GM18511 (cell line): Measurements from ENCODE around the gene CIRBP.
"Not testable (repeated sequence)": the region's sequence is repeated elsewhere in the genome, so short reads cannot be mapped to it uniquely, and the experiment has no call there.

Experiments used
- ATAC-seq: cut with Tn5 transposase; IDR thresholded peaks from one replicate; pipeline ENCODE4 v1.9.1; 2021; ENCODE audit warnings: mild to moderate bottlenecking, moderate library complexity; ENCODE audit not compliant: unreplicated experiment

CIRBP gene

DNA sequence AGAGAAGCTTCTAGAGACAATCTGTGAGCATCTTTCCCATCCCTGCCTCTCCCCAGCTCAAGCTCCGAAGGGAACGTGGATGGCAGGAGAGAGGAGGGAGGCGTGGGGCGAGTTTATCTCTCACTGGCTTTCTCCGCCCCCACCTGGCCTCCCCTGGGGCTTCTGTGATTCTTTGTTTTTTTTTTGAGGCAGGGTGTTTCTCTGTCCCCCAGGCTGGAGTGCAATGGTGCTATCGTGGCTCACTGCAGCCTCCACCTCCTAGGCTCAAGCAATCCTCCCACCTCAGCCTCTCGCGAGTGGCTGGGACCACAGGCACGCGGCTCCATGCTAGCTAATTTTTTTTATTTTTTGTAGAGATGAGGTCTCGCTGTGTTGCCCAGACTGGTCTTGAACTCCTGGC lies 39.6 kb downstream of the CIRBP start:
- no peak for ATAC-seq

- no peak for ATAC-seq
Measured at GRCh38 chr19:1309977-1310852, 41.1 kb downstream of the CIRBP start.

DNA sequence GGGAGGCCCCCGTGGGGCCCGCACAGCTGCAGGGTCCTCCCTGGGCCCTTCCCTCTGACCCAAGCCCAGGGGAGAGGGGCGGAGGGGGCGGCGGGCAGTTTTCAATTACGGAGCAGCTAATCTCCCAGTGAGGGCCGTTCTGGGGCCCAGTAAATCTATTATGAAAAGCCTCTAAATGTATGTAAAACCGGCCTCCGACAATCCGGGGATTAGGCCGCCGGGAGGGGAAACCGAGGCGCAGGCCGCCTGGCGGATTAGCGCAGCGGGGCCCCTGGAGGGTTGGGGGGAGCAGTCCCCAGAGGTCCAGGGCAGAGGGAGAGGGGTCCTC lies 41.7 kb downstream of the CIRBP start:
- ATAC-seq = no peak

- no peak for ATAC-seq
Measured at GRCh38 chr19:1311543-1312091, 42.5 kb downstream of the CIRBP start.

- no peak for ATAC-seq
Measured at GRCh38 chr19:1312767-1313694, 43.9 kb downstream of the CIRBP start.

GRCh38 chr19:1313695-1314613 lies 44.8 kb downstream of the CIRBP start:
- no peak for ATAC-seq

- ATAC-seq = no peak
Measured at GRCh38 chr19:1315470-1316166, 46.5 kb downstream of the CIRBP start.

DNA sequence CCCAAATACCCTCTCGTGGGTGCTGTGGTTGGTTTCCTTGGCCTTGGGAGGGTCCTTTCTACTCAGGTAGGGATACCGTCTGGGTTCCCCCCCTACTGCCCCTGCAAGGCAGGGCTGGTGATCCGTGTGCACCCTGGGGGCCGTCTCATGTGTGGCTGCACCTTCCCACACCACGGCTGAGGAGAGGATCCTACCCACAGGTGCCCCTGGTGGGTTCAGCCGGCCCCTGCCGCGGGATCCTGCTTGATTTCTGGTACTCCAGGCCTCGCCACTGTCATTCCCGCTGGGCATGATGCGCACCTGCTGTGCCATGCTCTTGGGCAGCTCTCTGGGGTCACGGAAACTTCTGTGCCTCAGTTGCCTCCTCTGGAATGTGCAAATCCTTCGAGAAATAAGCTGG lies 47.3 kb downstream of the CIRBP start:
- no peak for ATAC-seq

GRCh38 chr19:1317274-1318003 lies 48.3 kb downstream of the CIRBP start:
- no peak for ATAC-seq

DNA sequence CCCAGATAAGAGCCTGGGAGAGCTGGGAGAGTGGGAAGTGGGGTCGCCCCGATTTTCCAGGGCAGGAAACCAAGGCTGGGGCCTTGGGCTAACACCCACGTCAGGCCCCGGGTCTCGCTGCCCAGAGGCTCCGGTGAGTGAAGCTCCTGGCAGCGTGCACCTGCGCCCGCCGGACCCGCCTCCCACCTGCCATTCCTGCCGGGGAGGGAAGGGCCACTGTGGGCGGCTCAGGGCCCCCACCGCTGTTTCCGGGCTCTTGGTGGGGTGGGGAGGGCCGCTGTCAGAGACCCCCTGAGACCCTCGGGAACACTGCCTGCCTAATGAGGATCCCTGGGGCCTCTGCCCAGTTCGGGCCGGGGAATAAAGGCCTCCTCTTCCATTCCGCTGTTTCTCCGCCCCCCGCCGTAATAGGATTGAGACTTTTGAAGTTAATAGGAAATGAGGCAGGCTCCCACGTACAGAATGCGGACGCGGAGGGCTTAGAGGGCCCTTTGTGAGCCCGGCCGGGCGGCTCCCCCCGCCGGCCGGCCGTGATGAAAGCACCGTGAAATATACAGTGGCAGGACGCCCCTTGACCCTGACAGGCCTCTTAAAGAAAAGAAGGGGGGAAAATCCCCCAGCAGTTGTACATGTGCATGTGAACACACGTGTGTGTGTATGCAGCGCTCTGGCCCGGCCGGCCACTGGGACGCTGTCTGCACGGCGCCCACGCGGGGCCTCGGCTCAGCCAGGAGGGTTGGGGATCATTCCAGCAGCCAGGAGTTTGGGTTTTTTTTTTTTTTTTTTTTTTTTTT lies 49.7 kb downstream of the CIRBP start:
- no peak for ATAC-seq

DNA sequence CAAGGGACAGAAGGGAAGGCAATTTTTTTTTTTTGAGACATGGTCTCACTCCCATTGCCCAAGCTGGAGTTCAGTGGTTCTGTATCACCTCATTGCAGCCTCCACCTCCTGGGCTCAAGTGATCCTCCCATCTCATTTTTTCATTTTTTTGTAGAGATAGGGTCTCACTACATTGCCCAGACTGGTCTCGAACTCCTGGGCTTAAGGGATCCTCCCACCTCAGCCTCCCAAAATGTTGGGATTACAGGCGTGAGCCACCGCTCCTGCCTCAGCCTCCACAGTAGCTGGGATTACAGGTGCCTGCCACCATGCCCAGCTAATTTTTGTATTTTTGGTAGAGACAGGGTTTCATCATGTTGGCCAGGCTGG lies 51.1 kb downstream of the CIRBP start:
- not testable (repeated sequence) for ATAC-seq

GRCh38 chr19:1321539-1321938 lies 52.4 kb downstream of the CIRBP start:
- no peak for ATAC-seq

GRCh38 chr19:1322198-1322981 lies 53.3 kb downstream of the CIRBP start:
- ATAC-seq = no peak

GRCh38 chr19:1324249-1324805 lies 55.2 kb downstream of the CIRBP start:
- no peak for ATAC-seq
